ENCODE results near the gene C3orf20.

- TF ChIP-seq CTCF (IDR thresholded peaks at IDR 0.05) (no peak), POLR2AphosphoS5 (IDR thresholded peaks at IDR 0.05; ENCODE audit: low read depth, low read length) (no peak), REST (IDR thresholded peaks at IDR 0.05; ENCODE audit: insufficient read depth in 1 of 2, low read depth in 2 of 2, low read length in 1 of 2) (no peak)
These were observed 89.6 kb downstream of the C3orf20 start for GRCh38 chr3:14764331-14765059.
